Measurements from ENCODE around the gene TM4SF4. TPM values are rescaled to one million over a fixed set of nuclear protein-coding genes. Genes with fewer than 3 reads are reported as not detected.

TM4SF4 gene
- polyA plus RNA-seq, 3 donors = 2.5 to 3.7 (median 3.5) TPM

DNA sequence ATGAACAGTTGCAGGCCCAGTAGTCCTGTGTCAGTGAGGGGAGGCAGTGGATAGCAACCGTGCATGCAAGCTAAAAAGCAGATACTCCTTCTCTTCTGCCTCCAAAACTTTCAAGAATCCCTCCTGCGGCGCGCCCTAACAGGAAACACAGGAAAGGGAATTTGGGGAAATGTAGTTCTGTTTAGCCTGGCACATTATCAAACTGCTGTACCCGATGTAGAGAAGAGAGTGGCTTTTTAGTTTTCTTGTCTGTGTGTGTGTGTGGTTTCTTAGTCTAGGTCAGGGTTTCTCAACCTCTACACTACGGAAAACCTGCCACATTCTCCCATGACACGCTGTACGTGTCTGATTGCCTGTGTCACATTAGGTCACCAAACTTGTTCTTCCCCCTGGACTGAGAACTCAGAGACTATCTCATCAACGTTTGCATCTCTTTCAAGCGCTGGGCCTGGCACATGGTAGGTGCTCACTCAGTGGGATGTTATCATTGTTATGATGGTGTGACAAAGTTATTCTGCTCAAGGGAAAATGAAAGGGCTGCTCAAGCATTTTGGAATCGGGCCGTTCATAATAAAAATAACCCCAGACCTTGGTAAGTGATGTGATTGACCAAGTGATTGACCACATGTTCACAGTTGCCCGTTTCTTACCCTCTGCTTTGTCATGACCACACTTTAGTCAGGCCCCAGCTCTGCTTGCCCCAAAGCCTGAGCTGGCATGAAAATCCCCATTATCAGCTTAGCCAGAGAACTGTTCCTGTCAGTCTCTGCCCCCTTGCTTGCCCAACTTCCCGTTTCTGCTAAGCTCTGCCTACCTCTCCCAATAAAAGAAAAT is 33.2 kb downstream of the TM4SF4 start:
- no peak for DNase-seq (ENCODE audit: low read depth in 3 of 3, low spot score in 2 of 3)

DNA sequence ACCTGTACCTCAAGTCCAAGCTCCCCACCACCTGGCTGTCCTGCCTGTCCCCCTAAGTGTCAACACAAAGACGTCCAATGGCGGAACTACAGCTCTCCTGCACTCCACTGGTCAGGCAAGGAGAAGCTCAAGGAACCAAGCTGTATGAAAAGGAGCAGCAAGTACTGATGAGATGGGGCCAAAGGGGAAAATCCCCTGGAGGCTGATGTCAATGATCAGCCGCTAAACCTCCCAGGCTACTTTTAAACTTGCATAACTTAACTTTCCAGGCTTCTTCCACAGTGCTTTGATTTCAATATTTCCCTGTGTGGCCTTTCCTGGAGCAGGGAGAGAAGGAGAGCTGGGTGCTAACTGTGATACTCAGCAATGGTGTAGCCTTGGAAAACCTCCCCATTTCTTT is 35.0 kb downstream of the TM4SF4 start:
- no peak for DNase-seq (ENCODE audit: low read depth in 3 of 3, low spot score in 2 of 3)

DNA sequence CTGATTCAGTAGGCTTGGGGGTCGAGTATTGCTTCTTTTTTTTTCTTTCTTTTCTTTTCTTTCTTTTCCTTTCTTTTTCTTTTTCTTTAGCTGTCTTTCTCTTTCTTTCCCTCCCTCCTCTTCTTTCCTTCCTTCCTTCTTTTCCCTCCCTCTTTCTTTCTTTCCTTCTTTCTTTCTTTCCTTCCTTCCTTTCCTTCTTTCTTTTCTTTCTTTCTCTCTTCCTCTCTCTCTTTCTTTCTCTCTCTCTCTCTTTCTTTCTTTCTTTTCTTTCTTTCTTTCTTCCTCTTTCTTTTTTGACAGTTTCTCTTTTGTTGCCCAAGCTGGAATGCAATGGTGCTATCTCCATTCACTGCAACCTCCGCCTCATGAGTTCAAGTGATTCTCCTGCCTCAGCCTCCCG is 36.0 kb downstream of the TM4SF4 start:
- DNase-seq (ENCODE audit: low read depth in 3 of 3, low spot score in 2 of 3) = no peak

DNA sequence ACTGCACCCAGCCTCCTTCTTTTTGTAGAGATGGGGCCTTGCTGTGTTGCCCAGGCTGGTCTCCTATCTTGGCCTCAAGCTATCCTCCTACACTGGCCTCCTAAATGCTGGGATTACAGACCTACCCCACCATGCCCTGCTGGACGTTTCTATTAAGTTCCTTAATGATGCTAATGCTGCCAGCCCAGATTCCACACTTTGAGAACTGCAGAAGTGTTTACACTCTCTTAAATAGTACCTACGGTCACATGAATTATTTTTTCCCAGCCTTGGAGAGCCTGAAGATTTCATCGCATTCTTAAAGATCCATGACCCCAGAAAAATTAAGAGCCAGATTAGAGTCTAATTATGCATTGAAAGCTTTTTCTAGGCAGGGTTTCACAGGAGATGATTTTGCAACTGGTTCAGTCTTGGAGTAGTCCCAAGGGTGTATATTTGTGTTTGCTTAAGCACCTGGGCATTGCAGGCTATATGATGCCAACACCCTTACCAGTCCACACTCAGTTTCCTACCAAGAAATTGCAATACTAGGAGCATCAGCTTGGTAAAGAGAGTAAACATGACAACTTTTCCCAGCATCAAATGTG is 36.6 kb downstream of the TM4SF4 start:
- DNase-seq (ENCODE audit: low read depth in 3 of 3, low spot score in 2 of 3) = no peak

DNA sequence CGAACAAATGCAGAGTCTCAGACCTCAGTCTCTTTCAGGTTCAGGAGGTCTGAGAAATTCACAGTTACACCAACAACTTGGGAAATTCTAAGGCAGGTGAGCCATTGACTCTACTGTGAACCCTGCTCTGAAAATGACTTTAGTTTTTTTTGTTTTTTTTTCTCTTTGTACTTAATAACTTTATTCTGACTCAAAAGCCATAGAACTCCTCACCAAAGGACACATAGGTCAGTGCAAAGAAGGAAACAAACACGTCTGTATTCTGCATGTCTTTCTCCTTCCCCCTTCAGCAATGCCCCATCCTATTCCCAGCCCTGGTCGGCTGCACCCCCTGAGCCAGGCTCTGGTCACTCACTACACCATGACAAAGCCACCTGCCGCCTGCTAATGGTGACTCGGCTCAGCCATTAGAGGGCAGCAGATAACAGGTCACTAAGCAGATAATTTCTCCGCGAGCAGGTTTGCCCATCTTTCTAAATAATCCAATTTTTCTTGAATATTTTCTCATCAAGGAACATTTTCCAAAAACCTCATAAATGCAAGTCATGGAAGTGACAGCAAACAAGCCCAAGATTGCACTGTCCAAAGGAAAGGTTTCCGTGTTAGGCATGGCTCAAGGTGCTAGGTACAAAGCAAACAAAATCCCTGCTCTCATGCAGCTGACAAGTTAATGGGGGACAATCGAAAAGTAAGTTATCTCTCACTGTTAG is 37.7 kb downstream of the TM4SF4 start:
- DNase-seq (ENCODE audit: low read depth in 3 of 3, low spot score in 2 of 3) = peak in 1 of 3 donors; percentile 46

DNA sequence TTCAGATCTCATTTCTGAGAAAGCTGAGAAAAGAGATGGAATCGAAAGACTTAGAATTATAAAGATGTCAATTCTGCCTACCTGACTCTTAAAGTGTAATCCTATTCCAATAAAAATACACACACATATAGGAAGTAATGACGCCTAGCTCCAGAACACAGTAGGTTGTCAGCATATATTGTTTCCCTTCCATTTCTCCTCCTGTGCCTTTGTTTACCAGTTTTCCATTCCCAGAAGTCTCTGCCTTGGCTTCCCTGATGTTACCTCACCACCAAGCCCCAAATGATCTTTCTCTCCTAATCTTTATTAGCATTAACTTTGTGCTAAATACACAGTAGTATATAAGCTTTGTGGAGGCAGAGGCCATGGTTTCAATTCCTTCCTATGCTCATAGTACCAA is 40.0 kb downstream of the TM4SF4 start:
- DNase-seq (ENCODE audit: low read depth in 3 of 3, low spot score in 2 of 3) = no peak

DNA sequence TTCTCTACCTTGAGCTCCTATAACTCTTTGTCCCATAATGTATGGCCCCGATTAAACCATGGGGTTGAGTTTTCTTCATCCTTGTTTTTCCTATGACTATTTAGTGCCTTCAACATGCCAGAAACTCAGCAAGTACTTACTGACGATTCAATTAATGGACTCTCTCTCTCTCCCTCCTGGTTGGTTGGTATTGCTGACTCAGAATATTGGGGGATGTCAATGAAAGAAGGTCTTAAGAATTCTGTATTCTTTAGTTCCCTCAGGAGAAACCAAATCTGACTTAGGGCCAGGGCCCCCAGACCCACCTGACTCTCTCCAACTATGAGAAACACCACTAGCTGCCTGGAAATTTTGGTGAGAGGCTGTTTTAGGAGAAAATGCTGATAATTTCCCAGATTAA is 40.8 kb downstream of the TM4SF4 start:
- DNase-seq (ENCODE audit: low read depth in 3 of 3, low spot score in 2 of 3) = no peak

DNA sequence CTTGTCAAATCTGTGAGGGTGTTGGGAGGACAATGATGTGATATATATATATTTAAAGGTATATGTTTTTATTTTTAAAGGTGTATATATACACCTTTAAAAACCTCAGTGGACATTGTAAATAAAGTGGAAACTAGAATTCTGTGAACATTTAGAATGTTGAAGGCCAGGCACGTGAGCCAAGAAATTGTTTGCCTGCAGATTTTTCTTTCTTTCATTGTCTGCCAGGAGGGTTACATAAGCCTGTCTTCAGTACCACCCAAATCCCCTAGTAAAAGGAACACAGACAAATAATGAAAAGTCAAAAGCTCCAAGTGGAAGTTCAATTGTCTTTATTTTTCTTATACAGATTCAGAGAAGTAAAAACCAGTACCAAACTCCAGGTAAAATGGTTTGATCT is 42.4 kb downstream of the TM4SF4 start:
- no peak for DNase-seq (ENCODE audit: low read depth in 3 of 3, low spot score in 2 of 3)

DNA sequence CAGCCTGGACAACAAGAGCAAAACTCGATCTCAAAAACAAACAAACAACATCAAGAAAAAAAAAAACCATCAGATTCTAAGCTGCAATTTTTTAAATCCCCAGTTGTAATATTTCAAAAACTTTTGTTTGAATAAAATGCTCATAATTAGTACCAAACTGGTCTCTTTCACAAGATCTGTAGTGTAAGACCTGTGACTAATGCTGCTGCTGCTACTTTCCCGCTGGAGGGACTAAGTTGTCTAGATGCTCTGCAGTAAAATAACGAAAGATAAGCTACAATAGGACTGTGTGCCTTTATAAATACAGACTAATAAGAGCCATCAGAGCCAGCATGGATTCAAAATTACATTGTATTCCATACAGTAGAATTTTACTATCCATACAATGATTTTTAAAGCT is 45.4 kb downstream of the TM4SF4 start:
- DNase-seq (ENCODE audit: low read depth in 3 of 3, low spot score in 2 of 3) = no peak

DNA sequence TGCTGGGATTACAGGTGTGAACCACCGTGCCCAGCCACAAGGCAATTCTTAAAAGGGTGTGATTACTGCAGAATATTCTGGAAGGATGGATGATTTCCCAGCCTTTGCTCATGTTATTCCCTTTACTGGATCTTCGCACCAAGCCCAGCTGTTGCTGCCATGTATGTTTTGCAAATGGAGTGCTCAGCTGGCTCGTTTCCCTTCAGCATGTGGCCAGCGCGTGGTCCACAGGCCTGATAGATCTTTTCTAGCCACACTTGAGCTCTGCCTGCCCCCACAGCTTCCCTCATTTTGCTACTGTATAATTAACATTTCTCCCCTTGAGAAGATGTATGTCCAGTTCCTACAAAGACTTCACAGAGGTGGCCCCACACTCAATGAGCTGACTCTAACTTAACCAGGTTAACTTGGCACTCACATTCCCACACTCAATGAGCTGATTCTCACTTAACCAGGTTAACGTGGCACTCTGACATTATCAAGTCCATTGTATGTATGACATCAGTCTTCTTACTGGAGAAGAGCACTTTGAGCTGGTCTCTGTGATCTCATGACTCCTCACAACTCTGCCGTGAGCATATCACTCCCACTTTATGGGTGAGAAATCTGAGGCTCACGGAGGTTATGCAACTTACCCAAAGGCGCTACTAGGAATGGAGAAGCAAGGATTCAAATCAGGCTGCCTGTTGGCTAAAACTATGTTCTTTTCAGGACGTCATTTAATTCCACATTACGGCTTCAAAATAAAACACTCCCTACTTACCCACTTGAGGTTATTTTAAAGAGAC is 49.2 kb downstream of the TM4SF4 start:
- no peak for DNase-seq (ENCODE audit: low read depth in 3 of 3, low spot score in 2 of 3)

DNA sequence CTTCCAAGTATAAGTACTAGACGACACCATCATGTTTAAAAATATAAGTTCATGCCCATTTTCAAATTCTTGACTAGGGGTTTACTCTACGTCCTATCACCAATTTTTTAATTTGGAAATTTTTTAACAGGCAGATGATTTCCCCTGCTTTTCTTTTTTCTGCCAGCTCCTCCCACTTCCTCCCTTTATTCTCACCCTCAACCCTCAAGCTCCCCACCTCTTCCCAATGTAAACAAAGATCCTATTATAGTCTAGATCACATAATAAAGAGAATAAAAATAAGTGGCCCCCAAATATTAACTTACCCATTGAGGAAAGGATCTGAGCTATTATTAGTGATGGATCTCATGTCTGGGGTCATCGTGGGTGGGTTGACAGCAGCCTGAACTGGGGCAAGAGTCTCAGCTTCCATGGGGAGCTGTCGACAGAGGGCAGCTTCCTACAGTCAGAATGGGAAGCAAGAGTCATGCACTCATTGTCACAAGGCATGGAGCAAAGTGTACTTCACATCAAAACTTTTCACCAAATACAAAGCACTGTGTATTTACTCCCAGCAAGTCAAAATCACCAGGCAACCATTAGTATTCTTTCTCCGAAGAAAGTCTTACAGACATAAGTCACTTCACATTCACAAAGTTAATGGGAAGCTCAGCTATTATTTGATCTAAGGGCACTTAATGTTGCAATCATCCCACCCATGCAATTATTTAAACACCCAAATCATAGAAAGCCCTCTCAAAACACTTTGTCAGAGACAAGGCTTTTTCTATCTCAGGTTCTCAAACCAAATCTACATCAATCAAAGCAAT is 53.2 kb downstream of the TM4SF4 start:
- no peak for DNase-seq (ENCODE audit: low read depth in 3 of 3, low spot score in 2 of 3)

DNA sequence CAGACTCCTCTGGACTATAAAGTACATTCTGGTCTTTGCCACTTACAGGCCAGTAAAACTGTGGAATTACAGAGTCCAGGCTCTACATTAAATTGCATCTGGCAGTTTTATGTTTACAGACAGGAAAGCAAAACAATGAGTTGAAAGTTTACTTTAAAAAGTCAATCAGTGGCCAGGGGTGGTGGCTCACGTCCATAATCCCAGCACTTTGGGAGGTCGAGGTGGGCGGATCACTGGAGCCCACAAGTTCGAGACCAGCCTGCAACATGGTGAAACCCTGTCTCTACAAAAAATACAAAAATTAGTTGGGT is 53.8 kb downstream of the TM4SF4 start:
- DNase-seq (ENCODE audit: low read depth in 3 of 3, low spot score in 2 of 3) = no peak

DNA sequence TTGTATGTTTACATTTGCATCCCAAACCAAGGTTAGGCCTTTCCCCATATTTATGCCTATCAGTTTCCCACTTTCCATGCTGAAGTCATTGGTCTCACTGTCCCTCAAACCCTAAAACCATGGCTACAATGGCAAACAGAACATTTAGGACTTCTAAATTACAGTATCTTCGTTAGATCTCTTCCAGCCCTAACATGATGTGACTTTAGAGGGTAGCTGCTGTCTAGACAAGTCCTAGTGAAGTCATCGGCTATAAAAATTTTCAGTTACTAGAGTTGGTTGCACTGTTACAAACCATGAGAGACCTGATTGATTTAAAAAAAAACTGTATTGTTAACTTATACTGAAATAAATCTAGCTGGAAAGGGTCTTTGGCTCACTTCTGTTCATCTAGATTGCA is 54.6 kb downstream of the TM4SF4 start:
- DNase-seq (ENCODE audit: low read depth in 3 of 3, low spot score in 2 of 3) = no peak

DNA sequence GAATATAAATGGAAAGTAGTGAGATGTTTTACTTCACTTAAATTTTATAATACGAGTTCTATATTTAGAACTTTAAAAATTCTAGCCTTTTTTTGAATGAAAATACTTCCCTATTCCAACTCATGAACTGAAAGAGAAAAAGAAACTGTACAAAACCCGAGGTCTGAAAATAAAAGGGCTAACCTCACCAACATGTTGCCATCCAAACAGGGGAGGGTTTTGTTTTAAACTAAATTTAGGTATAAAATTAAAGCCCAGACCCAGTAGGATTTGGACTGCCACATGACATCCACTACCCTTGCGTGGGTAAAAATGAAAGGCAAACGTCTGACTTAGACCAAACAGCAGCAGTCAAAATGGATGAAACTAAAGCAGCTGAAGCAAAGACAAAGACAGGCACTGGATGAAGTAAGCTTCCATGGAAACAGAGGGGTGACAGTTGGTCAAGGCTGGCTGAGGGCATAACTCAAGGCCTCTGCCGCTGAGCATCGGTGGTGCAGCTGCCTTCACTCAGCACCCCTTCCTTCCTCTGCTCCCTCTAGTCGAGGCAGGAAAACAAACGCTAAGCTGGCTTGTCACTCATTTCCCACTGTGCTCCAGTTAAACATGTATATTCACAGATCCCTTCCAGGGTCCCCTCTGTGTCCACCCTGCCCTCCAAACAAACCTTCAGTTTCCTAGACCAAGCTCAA is 58.1 kb downstream of the TM4SF4 start:
- DNase-seq (ENCODE audit: low read depth in 3 of 3, low spot score in 2 of 3) = no peak

DNA sequence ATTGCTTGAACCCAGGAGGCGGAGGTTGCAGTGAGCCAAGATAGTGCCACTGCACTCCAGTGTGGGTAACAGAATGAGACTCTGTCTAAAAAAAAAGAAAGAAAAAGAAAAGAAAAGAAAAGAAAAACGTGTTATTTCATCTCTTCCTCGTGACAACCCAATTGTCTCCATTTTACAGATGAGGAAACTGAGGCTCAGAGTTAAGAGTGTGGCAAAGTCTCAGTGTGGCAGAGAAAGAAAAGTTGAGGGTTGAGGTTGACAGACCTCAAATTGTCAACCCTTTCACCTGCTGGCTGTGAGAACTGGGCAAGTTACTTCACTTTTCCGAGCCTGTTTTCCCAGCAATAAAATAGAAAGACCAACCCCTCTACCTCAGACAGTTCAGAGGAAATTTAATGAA is 59.6 kb downstream of the TM4SF4 start:
- DNase-seq (ENCODE audit: low read depth in 3 of 3, low spot score in 2 of 3) = no peak

DNA sequence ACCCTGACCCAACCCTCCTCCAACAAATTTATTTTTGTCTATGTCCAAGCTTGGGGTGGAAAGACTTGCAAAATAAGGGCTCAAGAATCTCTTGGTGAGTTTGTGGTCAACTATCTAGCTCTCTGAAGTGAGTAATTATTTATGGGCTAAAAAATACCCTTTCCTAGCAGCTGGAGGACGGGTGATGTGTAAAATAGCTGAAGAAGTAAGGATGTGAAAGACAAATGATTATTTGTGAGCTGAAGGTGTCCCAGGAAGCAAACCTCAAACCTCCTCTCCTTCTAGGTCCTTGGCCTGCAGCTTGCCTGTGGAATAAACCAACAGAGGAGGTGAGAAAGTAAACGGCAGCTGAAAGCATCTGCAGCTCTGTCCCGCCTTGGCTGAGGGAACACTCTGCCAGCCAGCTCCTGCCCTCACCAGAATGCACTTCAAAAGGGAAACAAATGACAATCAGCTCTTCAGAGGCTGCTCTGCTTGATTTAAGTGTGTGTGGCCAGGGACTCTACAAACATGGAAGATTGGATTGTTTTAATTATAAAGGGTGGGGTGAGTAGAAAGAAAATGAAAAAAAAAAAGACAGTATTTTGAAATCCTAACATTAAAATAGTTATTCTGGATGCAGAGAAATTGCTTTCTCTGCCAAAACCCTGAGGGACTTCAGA is 60.3 kb downstream of the TM4SF4 start:
- no peak for DNase-seq (ENCODE audit: low read depth in 3 of 3, low spot score in 2 of 3)

DNA sequence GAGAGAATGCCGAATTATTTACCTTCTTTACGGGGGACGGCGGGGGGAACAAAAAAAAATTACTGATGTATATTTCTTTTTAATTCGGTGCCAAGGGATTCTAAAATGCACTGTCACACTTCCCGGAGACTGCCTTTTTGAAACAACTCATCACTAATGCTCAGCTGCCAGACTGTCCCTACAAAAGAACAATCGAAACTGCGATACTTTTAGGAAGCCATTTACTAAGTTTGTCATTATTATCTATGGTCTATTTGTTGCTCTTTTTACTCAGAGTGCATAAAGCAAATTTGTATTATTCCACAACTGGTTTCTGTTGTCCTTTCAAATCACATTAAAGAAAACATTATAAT is 60.8 kb downstream of the TM4SF4 start:
- DNase-seq (ENCODE audit: low read depth in 3 of 3, low spot score in 2 of 3) = no peak

DNA sequence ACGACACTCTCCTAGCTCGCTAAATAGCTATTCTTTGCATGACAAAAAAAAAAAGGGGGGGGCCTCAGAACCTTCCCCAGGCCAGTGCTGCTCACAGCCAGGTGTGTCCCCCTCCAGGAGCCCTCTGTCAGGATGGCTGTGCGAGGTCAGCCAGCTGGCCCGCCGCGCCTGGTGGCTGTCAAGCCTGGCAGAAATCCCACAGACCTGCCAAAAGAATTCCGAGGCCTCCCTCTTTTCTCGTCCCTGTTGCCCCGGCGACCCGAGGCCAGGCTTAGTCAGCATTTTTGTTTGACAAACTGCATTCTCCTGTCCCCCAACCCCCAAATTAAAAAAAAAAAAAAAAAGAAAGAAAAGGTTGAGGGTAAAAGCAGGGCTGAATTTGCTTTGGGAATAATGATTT is 61.9 kb downstream of the TM4SF4 start:
- no peak for DNase-seq (ENCODE audit: low read depth in 3 of 3, low spot score in 2 of 3)

DNA sequence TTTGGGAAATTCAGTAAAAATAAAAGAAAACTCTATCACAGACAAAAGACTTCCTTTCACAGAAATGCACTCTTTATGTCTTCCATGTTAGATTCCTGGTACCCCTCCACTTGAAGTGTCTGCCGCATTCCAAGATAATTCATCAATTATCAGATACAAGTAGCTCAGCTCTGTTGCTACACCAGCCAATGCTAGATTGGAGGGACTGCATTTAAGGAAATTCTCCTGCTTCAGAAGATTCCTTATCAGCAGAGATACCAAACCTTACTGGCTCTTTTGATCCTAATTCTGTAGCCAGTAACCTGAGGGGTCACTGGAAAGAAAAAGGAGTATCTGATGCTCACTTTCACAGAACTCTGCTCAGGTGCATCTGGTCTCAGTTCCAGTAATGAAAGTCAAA is 63.9 kb downstream of the TM4SF4 start:
- no peak for DNase-seq (ENCODE audit: low read depth in 3 of 3, low spot score in 2 of 3)
